Ascending aorta (tissue), 2 donors: ENCODE measurements around the gene SEBOX. TPM values are rescaled to one million over a fixed set of nuclear protein-coding genes. Genes with fewer than 3 reads are reported as not detected.

Experiments
- DNase-seq, 2 donors: peaks; one replicate each; pipeline ENCODE4 v3.0.0-alpha.2; 2019; ENCODE audit warnings: low spot score in 2 of 2
- H3K27ac ChIP-seq, 2 donors: fragments of 200-600 bp; sonication (generic); one replicate each; pipeline ENCODE4 v1.5.1; 2016 to 2017; ENCODE audit warnings: mild to moderate bottlenecking in 1 of 2
- H3K27me3 ChIP-seq: fragments of 200-600 bp; sonication (generic); one replicate; pipeline ENCODE4 v1.5.1; 2017
- H3K36me3 ChIP-seq, 2 donors: fragments of 200-600 bp; sonication (generic); one replicate each; pipeline ENCODE4 v1.5.1; 2016
- H3K4me1 ChIP-seq, 2 donors: fragments of 200-600 bp; sonication (generic); one replicate each; pipeline ENCODE4 v1.5.1; 2016 to 2017; ENCODE audit warnings: mild to moderate bottlenecking in 1 of 2
- H3K4me3 ChIP-seq, 2 donors: fragments of 200-600 bp; sonication (generic); one replicate each; pipeline ENCODE4 v1.5.1; 2016 to 2017; ENCODE audit warnings: mild to moderate bottlenecking in 1 of 2
- H3K9me3 ChIP-seq, 2 donors: fragments of 200-600 bp; sonication (generic); one replicate each; pipeline ENCODE4 v1.5.1; 2016
- CTCF ChIP-seq, 3 experiments: fragments of 200-600 bp in 2 of 3; fragments of 450-650 bp in 1 of 3; sonication (generic) in 2 of 3; IDR thresholded peaks; one replicate each; pipeline ENCODE4 v1.5.1; 2016 to 2019; ENCODE audit warnings: antibody characterized with exemption in 3 of 3, mild to moderate bottlenecking in 1 of 3, moderate library complexity in 1 of 3
- intact Hi-C: fragments of 100-400 bp; cut with DNase I; formaldehyde crosslinking; loops from one replicate; pipeline ENCODE4 v1.15.1; 2023
- total RNA-seq: library from RNA; depleted of rRNA; stranded (reverse); fragments of >200 nt; gene quantifications from one replicate; pipeline ENCODE4 v1.1.0, GENCODE V29; 2016

Gene SEBOX
- total RNA-seq, 1 donor from 2014 or later: not detected

DNA sequence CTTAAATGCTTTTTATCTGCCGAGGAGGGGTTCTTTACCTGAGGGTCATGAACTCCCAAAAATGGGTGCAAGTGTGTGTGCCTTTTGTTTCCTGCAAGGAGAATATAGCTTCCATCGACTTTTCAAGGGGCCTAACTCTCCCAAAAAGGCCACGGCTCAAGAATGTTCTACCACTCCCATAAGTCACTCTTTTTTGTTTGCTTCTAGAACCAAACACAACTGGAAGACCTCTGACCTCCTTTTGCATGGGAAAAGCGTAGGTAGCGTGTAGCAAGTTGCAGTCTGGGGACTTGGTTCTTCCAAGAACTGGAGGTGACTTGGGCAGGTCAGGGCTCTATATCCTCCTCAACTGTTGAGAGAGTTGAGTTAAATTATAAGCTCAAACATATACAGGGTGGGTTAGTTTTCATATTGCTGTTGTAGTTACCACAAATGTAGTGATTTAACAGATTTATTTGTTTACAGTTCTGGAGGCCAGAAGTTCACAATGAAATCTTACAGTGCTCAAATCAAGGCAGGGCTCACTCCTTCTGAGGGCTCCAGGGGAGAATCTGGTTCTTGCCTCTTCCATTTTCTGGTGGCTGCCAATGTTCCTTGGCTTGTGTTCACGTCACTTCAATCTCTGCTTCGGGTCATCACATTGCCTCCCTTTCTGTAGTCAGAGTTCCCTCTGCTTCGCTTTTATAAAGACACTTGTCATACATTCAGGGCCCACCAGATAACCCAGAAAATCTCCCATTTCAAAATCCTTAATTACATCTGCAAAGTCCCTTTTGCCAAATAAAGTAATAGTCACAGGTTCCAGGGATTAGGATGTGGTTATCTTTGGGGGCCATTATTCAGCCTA, 44.6 kb downstream of the SEBOX start:
- DNase-seq: no peak
- H3K27me3 ChIP-seq: no peaks in the 10 kb centered on the region
- H3K36me3 ChIP-seq: no peaks in the 10 kb centered on the region
- intact Hi-C loops: no loop called here
- H3K4me1 ChIP-seq: peaks cover 5 to 13% of the 10 kb centered on the region in 2 donors
- no peak overlapping the region for H3K4me3 ChIP-seq
- H3K9me3 ChIP-seq: no peaks in the 10 kb centered on the region
- TF ChIP-seq CTCF (IDR thresholded peaks at IDR 0.05): no peak
- no peak overlapping the region for H3K27ac ChIP-seq

- DNase-seq: no peak
- H3K9me3 ChIP-seq: no peaks in the 10 kb centered on the region
- H3K4me1 ChIP-seq: peaks cover 5 to 13% of the 10 kb centered on the region in 2 donors
- no peak for TF ChIP-seq CTCF (IDR thresholded peaks at IDR 0.05)
- intact Hi-C loops: loop anchor here (1.0 to 5.0 kb wide), 4 partner anchors 16 to 633 kb away; partner anchors contain the start of genes IFT20, NLK, PHF12 and POLDIP2
- H3K27me3 ChIP-seq: no peaks in the 10 kb centered on the region
- H3K27ac ChIP-seq: peak overlapping the region in 1 of 2 donors; percentile 51
- peak overlapping the region; percentile 67 to 72 for H3K4me3 ChIP-seq
- no peaks in the 10 kb centered on the region for H3K36me3 ChIP-seq
Measured at GRCh38 chr17:28319598-28319935, 45.4 kb downstream of the SEBOX start.

- Histone ChIP-seq H3K36me3 (no peaks in the 10 kb centered on the region), H3K4me3 (peak within 1 kb of the TSS; percentile 67 to 72), H3K4me1 (peaks cover 5 to 13% of the 10 kb centered on the region in 2 donors), H3K9me3 (no peaks in the 10 kb centered on the region), H3K27ac (peak within 1 kb of the TSS; percentile 12 to 51), H3K27me3 (no peaks in the 10 kb centered on the region)
- peak; percentile 87 to 97 for DNase-seq
- intact Hi-C loops: loop anchor here (1.0 to 5.0 kb wide), 4 partner anchors 16 to 633 kb away; partner anchors contain the start of genes IFT20, NLK, PHF12 and POLDIP2
- no peak for TF ChIP-seq CTCF (IDR thresholded peaks at IDR 0.05)
Measured at GRCh38 chr17:28318759-28319597, 46.0 kb downstream of the SEBOX start, which contains the start of gene TMEM97. TMEM97 (plus strand) TSS chr17:28319200; CDS start chr17:28319240, 40 bp downstream.

DNA sequence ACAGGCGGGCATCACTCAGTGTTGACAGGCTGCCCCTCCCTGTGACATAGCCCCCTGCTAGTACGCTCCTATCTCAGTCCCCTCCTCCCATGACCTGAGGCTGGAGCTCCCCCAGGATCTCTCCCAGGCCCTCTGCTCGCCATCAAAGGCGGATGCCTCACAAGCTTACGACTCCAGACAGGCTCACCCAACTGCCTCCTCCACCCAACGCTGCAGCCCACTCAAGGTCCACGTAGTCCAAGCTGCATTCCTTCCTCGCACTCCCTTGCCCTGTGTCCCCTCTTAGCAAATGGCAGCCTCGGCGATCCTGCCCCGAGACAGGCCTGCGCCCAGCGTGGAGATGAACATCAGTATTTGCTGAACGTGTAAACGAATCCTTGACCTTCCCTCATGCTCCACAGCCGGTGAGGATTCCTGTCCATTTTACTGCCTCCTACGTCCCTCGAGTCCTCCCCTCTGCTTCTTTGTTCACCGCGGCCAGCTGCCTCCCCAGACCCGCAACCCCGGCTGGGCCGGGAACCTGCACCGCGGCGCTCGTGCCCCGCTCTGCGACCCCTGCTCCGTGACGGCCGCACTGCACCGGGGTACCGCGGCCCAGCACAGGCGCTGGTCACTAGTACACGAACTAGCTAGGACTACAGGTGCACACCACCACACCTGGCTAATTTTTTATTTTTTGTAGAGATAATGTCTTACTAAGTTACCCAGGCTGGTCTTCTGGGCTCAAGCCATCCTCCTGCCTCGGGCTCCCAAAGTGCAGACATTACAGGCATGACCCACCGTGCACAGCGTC, 46.8 kb downstream of the SEBOX start:
- TF ChIP-seq CTCF (IDR thresholded peaks at IDR 0.05): no peak
- intact Hi-C loops: loop anchor here (5.0 kb wide), 2 partner anchors 276 to 634 kb away; partner anchors contain the start of genes NLK and PHF12
- Histone ChIP-seq H3K27ac (no peak overlapping the region), H3K36me3 (no peaks in the 10 kb centered on the region), H3K4me3 (peak overlapping the region; percentile 67 to 72), H3K4me1 (peaks cover 5 to 13% of the 10 kb centered on the region in 2 donors), H3K9me3 (no peaks in the 10 kb centered on the region), H3K27me3 (no peaks in the 10 kb centered on the region)
- DNase-seq: no peak
